HepG2 (cell line): ENCODE data around the gene PHKB. TPM values are rescaled to one million over a fixed set of nuclear protein-coding genes. Genes with fewer than 3 reads are reported as not detected.

Experiments
- ATAC-seq: fragments of 200-7000 bp; cut with Tn5 transposase; 3 replicates; pipeline ENCODE4 v1.9.1; 2020; ENCODE audit warnings: mild to moderate bottlenecking, moderate library complexity
- BruUV-seq: library from RNA; stranded (reverse); fragments of 400-500 nt; replicated peaks from 2 replicates; lab custom pipeline; 2021; lab: Mats Ljungman, UMichigan
- CTCF ChIA-PET: fragments of 300-600 bp; formaldehyde crosslinking; extraction: SDS; loops from one replicate; lab custom pipeline; 2021; ENCODE audit warnings: low total read pairs, inconsistent platforms, low intra/inter-chr PET ratio; lab: Yijun Ruan, JAX
- POLR2A ChIA-PET: fragments of 350-600 bp; sonication (Branson Sonifier 250); formaldehyde crosslinking; loops from one replicate; lab custom pipeline; 2020; ENCODE audit warnings: antibody characterized with exemption, inconsistent platforms; lab: Yijun Ruan, JAX
- DNase-seq: peaks from one replicate; pipeline ENCODE4 v3.0.0-alpha.2; 2015; ENCODE audit warnings: low spot score
- FAIRE-seq: peaks from 3 replicates; lab custom pipeline; 2011; peaks lifted over from hg19 to GRCh38; lab: Jason Lieb, UNC
- H2AFZ ChIP-seq: one replicate; pipeline ENCODE4 v1.6.1; 2011; ENCODE audit warnings: low read length, inconsistent platforms
- H3K27ac ChIP-seq: fragments of 300-600 bp; 3 replicates; pipeline ENCODE4 v1.8.0; 2011; ENCODE audit warnings: mixed run types, mild to moderate bottlenecking, mixed read lengths, low read length, inconsistent platforms; ENCODE audit not compliant: insufficient read depth; ENCODE audit errors: extremely low read length
- H3K27me3 ChIP-seq, 2 experiments: fragments of 200-600 bp in 1 of 2; 2 replicates in 1 of 2; 3 replicates in 1 of 2; pipeline versions ENCODE4 v1.6.0 to v1.8.0; 2011; ENCODE audit warnings: low read length in 2 of 2, mild to moderate bottlenecking in 2 of 2, moderate library complexity in 2 of 2, inconsistent platforms in 1 of 2; ENCODE audit not compliant: insufficient read depth in 2 of 2, control insufficient read depth in 1 of 2
- H3K36me3 ChIP-seq, 2 experiments: fragments of 200-600 bp in 1 of 2; replicated peaks in 1 of 2; 2 replicates in 1 of 2; 3 replicates in 1 of 2; pipeline versions ENCODE4 v1.5.1 to v1.8.0; 2011; ENCODE audit warnings: low read length in 2 of 2, inconsistent platforms in 1 of 2; ENCODE audit not compliant: insufficient read depth in 2 of 2, control insufficient read depth in 1 of 2
- H3K4me1 ChIP-seq: 2 replicates; pipeline ENCODE4 v1.5.1; 2012; ENCODE audit warnings: low read length, inconsistent platforms; ENCODE audit not compliant: insufficient read depth
- H3K4me2 ChIP-seq: 2 replicates; pipeline ENCODE4 v1.6.0; 2011; ENCODE audit warnings: low read depth, low read length, inconsistent platforms
- H3K4me3 ChIP-seq, 3 experiments: fragments of 200-600 bp in 1 of 3; sonication (generic), shearing (Covaris generic) in 1 of 3; replicated peaks in 1 of 3; 2 replicates each; pipeline ENCODE4 v1.5.1; 2011 to 2016; ENCODE audit warnings: low read length in 3 of 3, inconsistent platforms in 2 of 3, low read depth in 2 of 3, mild to moderate bottlenecking in 2 of 3, control low read depth in 1 of 3, mixed read lengths in 1 of 3; ENCODE audit not compliant: insufficient read depth in 1 of 3
- H3K79me2 ChIP-seq: one replicate; pipeline ENCODE4 v1.6.1; 2011; ENCODE audit warnings: low read length, inconsistent platforms; ENCODE audit not compliant: insufficient read depth
- H3K9ac ChIP-seq: 2 replicates; pipeline ENCODE4 v1.6.0; 2011; ENCODE audit warnings: mild to moderate bottlenecking, low read depth, low read length, inconsistent platforms; ENCODE audit not compliant: insufficient read depth
- H3K9me3 ChIP-seq: 2 replicates; pipeline ENCODE4 v1.5.1; 2012; ENCODE audit warnings: mild to moderate bottlenecking, low read length
- H4K20me1 ChIP-seq: 2 replicates; pipeline ENCODE4 v1.6.0; 2011; ENCODE audit warnings: inconsistent platforms, mild to moderate bottlenecking, low read length, moderate library complexity; ENCODE audit not compliant: insufficient read depth
- CBX2 ChIP-seq, 2 experiments: fragments of 200-600 bp in 1 of 2; sonication (generic); formaldehyde crosslinking in 1 of 2; IDR thresholded peaks; 2 replicates each; pipeline versions ENCODE4 v1.7.0 to v1.8.1; 2018 to 2022; ENCODE audit warnings: low read depth in 2 of 2, low read length in 1 of 2, mild to moderate bottlenecking in 1 of 2, missing genetic modification reagents in 1 of 2
- FOXA3 ChIP-seq: IDR thresholded peaks from 2 replicates; pipeline ENCODE4 v1.6.1; 2016; ENCODE audit warnings: missing genetic modification reagents, missing compliant biosample characterization
- GFI1 ChIP-seq: sonication (generic); formaldehyde crosslinking; IDR thresholded peaks from 2 replicates; pipeline ENCODE4 v1.5.0; 2020; ENCODE audit warnings: missing genetic modification reagents, mild to moderate bottlenecking, borderline replicate concordance
- MLLT10 ChIP-seq: sonication (generic); formaldehyde crosslinking; IDR thresholded peaks from 2 replicates; pipeline ENCODE4 v1.4.0; 2020; ENCODE audit warnings: missing genetic modification reagents
- NFAT5 ChIP-seq: sonication (generic); formaldehyde crosslinking; IDR thresholded peaks from 2 replicates; pipeline ENCODE4 v1.4.0; 2020; ENCODE audit warnings: missing genetic modification reagents
- PHF5A ChIP-seq: IDR thresholded peaks from one replicate; pipeline ENCODE4 v1.6.1; 2018; ENCODE audit warnings: low read depth, missing genetic modification reagents; ENCODE audit not compliant: unreplicated experiment
- THAP7 ChIP-seq: sonication (generic); formaldehyde crosslinking; IDR thresholded peaks from 2 replicates; pipeline ENCODE4 v1.8.1; 2023; ENCODE audit warnings: mild to moderate bottlenecking, missing genetic modification reagents
- ZBTB43 ChIP-seq: sonication (generic); formaldehyde crosslinking; conservative IDR thresholded peaks from 2 replicates; pipeline ENCODE4 v1.4.0; 2020; ENCODE audit warnings: missing genetic modification reagents
- ZNF17 ChIP-seq: sonication (generic); formaldehyde crosslinking; IDR thresholded peaks from 2 replicates; pipeline ENCODE4 v1.5.0; 2020; ENCODE audit warnings: mild to moderate bottlenecking, missing genetic modification reagents
- ZNF550 ChIP-seq: sonication (generic); formaldehyde crosslinking; IDR thresholded peaks from 2 replicates; pipeline ENCODE4 v1.4.0; 2020; ENCODE audit warnings: mild to moderate bottlenecking, missing genetic modification reagents, borderline replicate concordance
- ZNF841 ChIP-seq: sonication (generic); formaldehyde crosslinking; IDR thresholded peaks from 2 replicates; pipeline ENCODE4 v1.8.1; 2023; ENCODE audit warnings: missing genetic modification reagents, borderline replicate concordance
- WGBS: methylation state at CpG from one replicate; pipeline ENCODE4 v1.1.6; 2017; ENCODE audit warnings: low lambda C conversion rate; 5-methylcytosine and 5-hydroxymethylcytosine counted together
- in situ Hi-C: cut with HindIII; loops from 2 replicates; pipeline ENCODE4 v1.10.0; 2017; ENCODE audit warnings: low pct_unique_long_range_greater_than_20kb; ENCODE audit not compliant: extremely low pct_ligation_motif_present
- intact Hi-C: fragments of 100-400 bp; cut with micrococcal nuclease; formaldehyde crosslinking; loops from one replicate; pipeline ENCODE4 v1.10.0; 2022; ENCODE audit not compliant: unreplicated experiment
- polyA plus RNA-seq, 8 experiments: library from polyadenylated mRNA; depleted of rRNA in 3 of 8; stranded (reverse) in 7 of 8; unstranded in 1 of 8; fragments of >200 nt; fragmentation: Illumina TruSeq in 4 of 8; extraction: Trizol in 4 of 8; gene quantifications; 2 replicates each; pipeline versions ENCODE4 v1.2.1 to v1.2.3, GENCODE V29; 2011 to 2016; ENCODE audit warnings: low read depth in 4 of 8, missing spikeins in 1 of 8, mixed read lengths in 1 of 8; ENCODE audit not compliant: insufficient read depth in 1 of 8
- total RNA-seq, 5 experiments: library from RNA; depleted of rRNA; stranded (reverse); fragments of >200 nt; fragmentation: Illumina TruSeq; extraction: Trizol; gene quantifications; 2 replicates each; pipeline ENCODE4 v1.2.3, GENCODE V29; 2016; ENCODE audit warnings: low read depth in 1 of 5

Gene PHKB
- total and polyA plus RNA-seq, 2 of the 13 experiments (the other 11 are each of a cell fraction or from before 2014, with no cell fraction given): 66.0 to 80.8 TPM

GRCh38 chr16:47734081-47734857, 273.1 kb downstream of the PHKB start:
- Histone ChIP-seq H3K79me2 (no peaks in the 10 kb centered on the region), H3K27me3 (peaks cover 0 to 1% of the 10 kb centered on the region in 2 experiments; a peak in 1 of 5 replicates), H3K4me1 (no peaks in the 10 kb centered on the region), H4K20me1 (no peaks in the 10 kb centered on the region), H3K4me2 (no peak overlapping the region), H3K36me3 (no peaks in the 10 kb centered on the region), H2AFZ (no peak overlapping the region), H3K27ac (no peak overlapping the region), H3K9ac (no peak overlapping the region), H3K9me3 (no peaks in the 10 kb centered on the region), H3K4me3 (no peak overlapping the region)
- in situ Hi-C loops (no loop called here), intact Hi-C loops (no loop called here)
- FAIRE-seq (no peak), ATAC-seq (no peak), DNase-seq (no peak)
- BruUV-seq: no TSS peak
- WGBS: 46% methylated on average over 6 of the region's 6 CpGs
- ChIA-PET POLR2A (no interaction called here), CTCF (no interaction called here)
- TF ChIP-seq FOXA3 (CRISPR knock-in tag): no peak
- no peak for TF ChIP-seq ZNF841 (CRISPR knock-in tag)
- TF ChIP-seq THAP7 (CRISPR knock-in tag): no peak
- no peak for TF ChIP-seq PHF5A (CRISPR knock-in tag)
- TF ChIP-seq MLLT10: no peak
- no peak for TF ChIP-seq GFI1 (CRISPR knock-in tag)
- no peak for TF ChIP-seq ZBTB43 (CRISPR knock-in tag)
- TF ChIP-seq NFAT5: no peak
- no peak for TF ChIP-seq CBX2 (IDR thresholded peaks at IDR 0.05; ENCODE audit: low read depth, low read length)
- no peak for TF ChIP-seq CBX2 (CRISPR knock-in tag; IDR thresholded peaks at IDR 0.05; ENCODE audit: low read depth)
- no peak for TF ChIP-seq ZNF17 (CRISPR knock-in tag)
- no peak for TF ChIP-seq ZNF550
